ENCODE data around the gene TMEM255A. TPM values are rescaled to one million over a fixed set of nuclear protein-coding genes. Genes with fewer than 3 reads are reported as not detected.

Gene TMEM255A
- total RNA-seq, 1 donor from 2014 or later, result 3.5 TPM

- H3K27ac Mint-ChIP-seq, result peak overlapping the region; percentile 82
- peaks cover 10% of the 10 kb centered on the region for H3K36me3 Mint-ChIP-seq
- peaks cover 25% of the 10 kb centered on the region for H3K79me2 ChIP-seq (ENCODE audit: low read depth)
- DNase-seq (ENCODE audit: low spot score), result peak; percentile 30
- peak overlapping the region; percentile 87 for H3K4me2 ChIP-seq
- H3K27me3 Mint-ChIP-seq (ENCODE audit: insufficient read depth, low read depth), result peaks cover 2% of the 10 kb centered on the region
- no peaks in the 10 kb centered on the region for H3K36me3 ChIP-seq
- H4K20me1 ChIP-seq (ENCODE audit: low read depth), result peaks cover 17% of the 10 kb centered on the region
- H3K4me3 Mint-ChIP-seq, result peak overlapping the region; percentile 96
- peak overlapping the region; percentile 66 for H3K4me3 ChIP-seq
- H3K9me3 ChIP-seq (ENCODE audit: low read depth), result no peaks in the 10 kb centered on the region
- H3F3A ChIP-seq (ENCODE audit: low read depth), result no peaks in the 10 kb centered on the region
- no peak overlapping the region for H3K27ac ChIP-seq
- peak overlapping the region; percentile 75 for H3K9ac ChIP-seq
- peaks cover 37% of the 10 kb centered on the region for H3K27me3 ChIP-seq
- H3K4me1 ChIP-seq, result peaks cover 4% of the 10 kb centered on the region
- H3K9me3 Mint-ChIP-seq, result peaks cover 2% of the 10 kb centered on the region
- peaks cover 5% of the 10 kb centered on the region for H3K4me1 Mint-ChIP-seq
- no peak overlapping the region for H2AFZ ChIP-seq (replicated peaks)
- no peak for TF ChIP-seq EZH2phosphoT487 (IDR thresholded peaks at IDR 0.05)
- no peak for TF ChIP-seq EZH2 (IDR thresholded peaks at IDR 0.05)
- TF ChIP-seq, protein P1, sequence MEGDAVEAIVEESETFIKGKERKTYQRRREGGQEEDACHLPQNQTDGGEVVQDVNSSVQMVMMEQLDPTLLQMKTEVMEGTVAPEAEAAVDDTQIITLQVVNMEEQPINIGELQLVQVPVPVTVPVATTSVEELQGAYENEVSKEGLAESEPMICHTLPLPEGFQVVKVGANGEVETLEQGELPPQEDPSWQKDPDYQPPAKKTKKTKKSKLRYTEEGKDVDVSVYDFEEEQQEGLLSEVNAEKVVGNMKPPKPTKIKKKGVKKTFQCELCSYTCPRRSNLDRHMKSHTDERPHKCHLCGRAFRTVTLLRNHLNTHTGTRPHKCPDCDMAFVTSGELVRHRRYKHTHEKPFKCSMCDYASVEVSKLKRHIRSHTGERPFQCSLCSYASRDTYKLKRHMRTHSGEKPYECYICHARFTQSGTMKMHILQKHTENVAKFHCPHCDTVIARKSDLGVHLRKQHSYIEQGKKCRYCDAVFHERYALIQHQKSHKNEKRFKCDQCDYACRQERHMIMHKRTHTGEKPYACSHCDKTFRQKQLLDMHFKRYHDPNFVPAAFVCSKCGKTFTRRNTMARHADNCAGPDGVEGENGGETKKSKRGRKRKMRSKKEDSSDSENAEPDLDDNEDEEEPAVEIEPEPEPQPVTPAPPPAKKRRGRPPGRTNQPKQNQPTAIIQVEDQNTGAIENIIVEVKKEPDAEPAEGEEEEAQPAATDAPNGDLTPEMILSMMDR (IDR thresholded peaks at IDR 0.05), result no peak
These were observed 59.7 kb downstream of the TMEM255A start for GRCh38 chrX:120251471-120252011.

GRCh38 chrX:120250522-120251271, 60.6 kb downstream of the TMEM255A start, which contains the start of gene ZBTB33:
Gene ZBTB33, plus strand, starts transcription at chrX:120250812. Its CDS starts 2,604 bp downstream, at chrX:120253416.
- TF ChIP-seq, protein P1 (IDR thresholded peaks at IDR 0.05), result peak; percentile 62
- no peak for TF ChIP-seq EZH2 (IDR thresholded peaks at IDR 0.05)
- TF ChIP-seq EZH2phosphoT487 (IDR thresholded peaks at IDR 0.05), result no peak

DNA sequence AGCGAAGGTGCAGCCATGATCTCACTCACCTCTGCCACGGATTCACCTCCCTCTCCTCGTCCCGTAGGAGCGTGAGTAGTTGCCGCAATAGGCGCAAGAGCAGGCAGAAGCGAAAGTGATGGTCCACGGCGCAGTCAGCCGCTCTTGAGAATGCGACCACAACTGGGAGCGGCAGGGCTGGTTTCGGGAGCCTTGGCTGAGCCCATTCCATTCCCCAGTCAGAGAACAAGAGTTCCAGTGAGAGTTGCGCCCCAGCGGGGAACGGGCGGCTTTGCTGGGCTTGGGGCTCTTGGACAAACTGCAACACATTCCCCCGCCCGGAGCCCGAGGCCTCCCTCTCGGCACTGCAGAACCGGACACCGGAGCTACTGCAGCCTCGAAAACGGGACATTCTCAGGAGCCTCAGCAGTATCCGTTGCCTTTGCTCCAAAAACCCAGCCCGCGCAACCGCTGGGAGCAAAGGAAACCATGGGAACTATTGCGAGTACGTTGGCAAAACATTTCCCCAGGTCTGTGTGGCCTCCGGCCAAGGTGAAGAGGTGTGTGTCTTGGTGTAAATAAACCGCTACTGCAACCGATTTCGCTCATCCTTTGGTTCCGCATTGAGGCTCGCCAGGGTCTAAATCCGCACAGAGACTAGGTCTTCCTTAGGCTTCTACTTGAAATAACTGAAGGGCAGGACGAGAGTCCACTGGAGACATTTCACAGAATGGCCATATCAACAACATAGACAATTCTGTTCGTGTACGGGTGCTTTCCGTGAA, 66.3 kb downstream of the TMEM255A start:
- H3K4me3 Mint-ChIP-seq, result peak overlapping the region; percentile 91
- no peaks in the 10 kb centered on the region for H3K9me3 ChIP-seq (ENCODE audit: low read depth)

More at GRCh38 chrX:120250522-120251271, 60.6 kb downstream of the TMEM255A start, which contains the start of gene ZBTB33:
- peaks cover 10% of the 10 kb centered on the region for H3K36me3 Mint-ChIP-seq
- H3K9me3 Mint-ChIP-seq, result peaks cover 2% of the 10 kb centered on the region
- H3K27ac Mint-ChIP-seq, result peak within 1 kb of the TSS; percentile 82
- Histone ChIP-seq H2AFZ (replicated peaks) (no peak within 1 kb of the TSS), H3K79me2 (ENCODE audit: low read depth) (peaks cover 25% of the 10 kb centered on the region), H3K4me1 (peaks cover 4% of the 10 kb centered on the region), H3K27ac (peak within 1 kb of the TSS; percentile 87), H3K4me3 (peak within 1 kb of the TSS; percentile 66), H3K9me3 (ENCODE audit: low read depth) (no peaks in the 10 kb centered on the region), H3K36me3 (no peaks in the 10 kb centered on the region), H3K4me2 (peak within 1 kb of the TSS; percentile 87), H3K9ac (peak within 1 kb of the TSS; percentile 75), H4K20me1 (ENCODE audit: low read depth) (peaks cover 17% of the 10 kb centered on the region), H3F3A (ENCODE audit: low read depth) (no peaks in the 10 kb centered on the region), H3K27me3 (peaks cover 46% of the 10 kb centered on the region)
- H3K27me3 Mint-ChIP-seq (ENCODE audit: insufficient read depth, low read depth), result peaks cover 2% of the 10 kb centered on the region
- peak; percentile 96 for DNase-seq (ENCODE audit: low spot score)
- H3K4me3 Mint-ChIP-seq, result peak within 1 kb of the TSS; percentile 96
- H3K4me1 Mint-ChIP-seq, result peaks cover 5% of the 10 kb centered on the region

More for the DNA sequence above, 66.3 kb downstream of the TMEM255A start:
- Histone ChIP-seq H3K79me2 (ENCODE audit: low read depth) (peaks cover 15% of the 10 kb centered on the region), H3K36me3 (no peaks in the 10 kb centered on the region), H3K4me2 (peak overlapping the region; percentile 64), H4K20me1 (ENCODE audit: low read depth) (no peaks in the 10 kb centered on the region), H3K27me3 (peaks cover 45% of the 10 kb centered on the region), H3K4me1 (no peaks in the 10 kb centered on the region), H3K4me3 (peak overlapping the region; percentile 66), H2AFZ (replicated peaks) (peak overlapping the region; percentile 97), H3F3A (ENCODE audit: low read depth) (peaks cover 7% of the 10 kb centered on the region), H3K9ac (peak overlapping the region; percentile 33), H3K27ac (no peak overlapping the region)
- Mint-ChIP-seq H3K9me3 (no peaks in the 10 kb centered on the region), H3K27me3 (ENCODE audit: insufficient read depth, low read depth) (no peaks in the 10 kb centered on the region), H3K36me3 (no peaks in the 10 kb centered on the region), H3K4me1 (peaks cover 6% of the 10 kb centered on the region), H3K27ac (peak overlapping the region; percentile 74)
- TF ChIP-seq EZH2phosphoT487 (IDR thresholded peaks at IDR 0.05), result no peak
- TF ChIP-seq, protein P1 (IDR thresholded peaks at IDR 0.05), result no peak
- DNase-seq (ENCODE audit: low spot score), result peak; percentile 68

Data from neural progenitor cell (in vitro differentiated cells).